HG03558 (cell line): ENCODE results near the gene RACGAP1.

Experiments used
- ATAC-seq: cut with Tn5 transposase; IDR thresholded peaks from one replicate; pipeline ENCODE4 v1.9.1; 2021; ENCODE audit warnings: moderate number of reproducible peaks; ENCODE audit not compliant: unreplicated experiment; ENCODE audit errors: extremely low read depth

Gene RACGAP1

DNA sequence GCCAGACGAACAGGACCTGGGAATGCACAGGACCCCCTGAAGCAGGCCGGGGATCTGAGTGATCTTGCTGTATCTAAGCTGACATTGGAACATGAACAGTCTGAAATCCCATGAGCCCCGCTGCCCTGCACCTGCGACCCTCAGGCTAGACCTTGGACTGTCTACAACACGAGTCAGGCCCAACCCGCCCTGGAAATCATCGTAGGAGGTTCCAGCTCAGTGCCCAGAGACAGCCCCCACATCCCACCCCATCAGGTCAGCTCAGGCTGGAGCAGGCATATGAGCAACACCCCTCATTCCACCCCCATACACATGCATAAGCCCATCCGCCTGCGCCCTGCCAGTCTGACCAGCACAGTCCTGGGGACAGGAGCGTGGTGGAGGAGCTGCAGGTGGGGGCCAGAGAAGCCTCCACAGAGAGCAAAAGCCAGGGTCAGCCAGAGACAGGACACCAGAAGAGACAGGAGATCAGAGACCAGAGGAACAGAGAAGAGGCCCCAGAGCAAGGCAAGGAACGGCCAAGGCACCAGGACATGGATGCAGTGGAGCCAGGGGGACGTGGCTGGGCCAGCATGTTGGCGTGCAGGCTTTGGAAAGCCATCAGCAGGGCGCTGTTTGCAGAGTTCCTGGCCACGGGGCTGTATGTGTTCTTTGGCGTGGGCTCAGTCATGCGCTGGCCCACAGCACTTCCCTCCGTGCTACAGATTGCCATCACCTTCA, 52.5 kb downstream of the RACGAP1 start, which contains the start of gene AQP6:
TSS of gene AQP6 (plus strand) at position 307 of the 720 bp plus-strand sequence. CDS start at position 534, 227 bp downstream.
- no peak for ATAC-seq

DNA sequence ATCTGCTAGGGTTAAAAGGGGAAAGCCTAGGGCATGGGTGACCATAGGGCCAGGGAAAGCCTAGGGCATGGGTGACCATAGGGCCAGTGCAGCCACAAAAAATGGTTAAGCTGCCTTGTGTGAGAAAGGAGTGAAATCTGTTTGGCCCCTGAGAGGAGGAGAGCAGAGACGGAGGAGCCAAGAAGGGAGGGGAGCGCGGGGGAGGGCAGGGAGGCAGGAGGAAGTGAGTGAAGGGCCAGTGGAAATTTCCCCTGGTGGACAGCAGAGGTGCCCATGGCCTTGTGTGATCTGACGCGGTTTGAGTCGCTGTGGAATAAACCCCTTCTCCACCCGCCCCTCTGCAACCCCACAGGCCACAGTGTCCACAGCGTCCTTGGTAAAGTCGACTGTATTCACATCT, 53.2 kb downstream of the RACGAP1 start:
- ATAC-seq = no peak

DNA sequence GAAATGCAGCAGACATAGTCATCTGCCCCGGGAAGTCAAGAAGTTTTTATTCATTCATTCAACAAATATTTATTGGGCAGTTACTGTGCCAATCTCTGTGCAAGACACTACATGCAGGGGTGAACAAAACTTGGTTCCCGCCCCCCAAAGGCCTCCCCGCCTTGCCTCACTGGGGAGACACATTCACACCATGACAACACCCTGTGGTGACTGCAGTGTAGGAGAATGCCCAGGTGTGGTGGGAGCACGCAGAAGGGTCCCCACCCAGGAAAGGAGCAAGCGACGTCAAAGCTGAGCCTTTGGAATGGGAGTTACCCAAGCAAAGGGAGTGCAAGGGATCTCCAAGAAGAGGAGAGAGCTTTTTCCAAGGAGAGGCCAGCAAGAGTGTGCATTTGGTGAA, 54.2 kb downstream of the RACGAP1 start:
- no peak for ATAC-seq

DNA sequence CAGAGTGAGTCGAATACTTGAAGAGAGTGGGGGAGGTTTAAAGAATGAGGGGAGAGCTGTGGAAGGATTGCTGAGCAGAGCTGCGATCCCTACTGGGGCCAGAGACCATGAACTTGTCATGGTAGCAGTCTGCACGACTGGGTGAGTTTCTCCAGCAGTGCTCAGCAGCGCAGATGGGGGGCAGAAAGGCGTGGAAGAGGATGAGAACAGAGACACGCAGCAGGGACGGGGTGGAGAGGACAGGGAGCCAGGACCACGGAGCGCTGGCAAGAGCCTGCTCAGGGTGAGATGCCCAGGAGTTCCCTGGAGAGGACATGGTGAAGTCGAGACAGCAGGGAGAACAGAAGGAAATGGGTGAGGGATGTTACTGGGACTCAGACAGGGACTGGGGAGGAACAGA, 54.6 kb downstream of the RACGAP1 start:
- no peak for ATAC-seq

DNA sequence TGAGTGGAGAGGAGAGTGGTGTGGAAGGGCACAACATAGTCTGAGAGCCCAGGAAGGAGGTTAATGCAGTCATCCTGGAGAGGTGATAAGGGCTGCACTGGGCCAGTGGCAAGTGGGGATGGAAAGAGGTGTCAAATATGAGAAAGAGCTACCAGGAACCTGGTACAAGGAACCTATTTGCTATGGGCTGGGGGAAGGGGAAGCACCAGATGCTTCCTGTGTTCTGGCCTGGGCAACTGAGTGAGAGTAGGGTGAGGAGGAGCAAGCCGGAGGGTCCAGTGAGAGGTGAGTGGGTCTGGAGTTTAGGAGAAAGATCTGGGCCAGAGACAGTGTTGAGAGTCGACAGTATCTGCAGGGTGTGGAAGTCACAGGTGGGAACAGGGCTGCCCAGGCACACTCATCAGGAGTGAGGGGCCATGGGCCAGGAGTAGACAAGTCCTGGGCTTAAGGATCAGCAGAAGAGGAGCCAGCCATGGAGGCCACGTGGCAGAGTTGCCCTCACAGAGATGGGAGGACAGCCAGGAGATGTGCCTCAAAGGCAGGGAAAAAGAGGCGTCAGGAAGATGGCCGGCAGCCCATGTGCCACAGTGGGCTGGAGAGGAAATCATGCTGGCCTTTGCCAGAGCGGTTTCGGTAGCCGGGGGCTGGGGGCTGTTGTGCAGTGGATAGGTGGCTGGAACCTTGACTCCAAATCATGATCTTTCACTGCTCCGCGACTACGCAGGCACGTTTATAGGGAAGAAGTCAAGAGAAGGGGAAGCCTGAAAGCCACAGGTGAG, 55.5 kb downstream of the RACGAP1 start:
- ATAC-seq = no peak

DNA sequence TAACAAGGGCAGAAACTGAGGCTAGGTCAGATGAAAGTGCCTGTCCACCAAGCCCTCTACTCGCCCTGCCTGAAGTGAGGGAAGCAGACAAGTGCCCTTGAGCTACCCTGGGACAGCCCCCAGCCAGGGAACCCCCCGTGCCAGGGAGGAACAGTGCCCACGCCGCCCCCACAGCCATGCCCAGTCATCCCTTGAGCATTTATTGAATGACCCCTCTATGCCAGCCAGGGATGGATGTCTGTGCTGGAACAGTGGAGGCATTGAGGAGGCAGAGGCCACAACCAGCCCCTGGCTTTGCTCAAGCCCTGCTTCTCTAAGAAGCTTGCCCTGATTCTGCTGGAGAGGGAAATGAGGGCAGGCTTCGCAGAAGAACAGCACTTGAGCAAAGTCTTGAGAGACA, 56.3 kb downstream of the RACGAP1 start:
- ATAC-seq = no peak

DNA sequence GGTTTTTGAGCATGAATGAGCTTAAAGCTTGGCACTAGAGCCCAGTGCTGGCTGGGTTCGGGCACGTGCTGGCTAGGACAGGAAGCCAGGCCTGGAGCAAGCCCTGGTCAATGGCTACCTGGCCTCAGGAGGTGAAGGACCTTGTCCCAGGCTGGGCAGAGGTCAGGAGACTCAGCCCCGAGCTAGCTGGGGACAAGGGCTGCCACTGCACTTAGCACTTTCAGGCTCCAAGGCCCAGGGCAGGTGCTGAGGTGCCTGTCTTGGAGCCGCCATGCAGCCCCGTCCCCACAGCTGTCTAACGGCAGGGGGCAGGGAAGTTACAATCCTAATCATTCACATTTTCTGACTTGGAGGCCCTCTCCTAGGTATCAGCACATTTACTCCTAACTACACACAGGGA, 56.8 kb downstream of the RACGAP1 start:
- ATAC-seq = no peak

DNA sequence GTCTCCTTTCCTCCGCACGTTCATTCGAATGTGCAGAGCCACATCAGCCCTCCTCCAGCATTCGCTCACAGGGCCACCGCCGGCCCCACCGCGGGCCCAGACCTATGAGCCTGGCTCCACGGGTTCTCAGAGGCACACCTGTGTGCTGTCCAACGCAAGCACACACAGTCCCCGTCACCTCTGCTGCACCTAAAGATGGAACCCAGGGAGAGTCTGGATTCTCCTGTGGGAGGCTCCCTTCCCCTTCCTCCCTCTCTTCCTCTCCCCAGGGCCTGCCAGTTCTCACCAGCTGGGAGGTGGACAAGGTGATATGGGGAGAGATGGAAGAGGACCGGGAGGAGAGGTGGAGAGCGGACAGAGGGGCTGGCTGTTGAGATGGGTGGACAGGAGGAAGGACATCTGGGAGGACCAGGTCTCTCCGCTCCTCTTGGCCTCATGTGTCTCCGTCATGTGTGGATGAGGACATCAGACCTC, 57.5 kb downstream of the RACGAP1 start:
- ATAC-seq = no peak

DNA sequence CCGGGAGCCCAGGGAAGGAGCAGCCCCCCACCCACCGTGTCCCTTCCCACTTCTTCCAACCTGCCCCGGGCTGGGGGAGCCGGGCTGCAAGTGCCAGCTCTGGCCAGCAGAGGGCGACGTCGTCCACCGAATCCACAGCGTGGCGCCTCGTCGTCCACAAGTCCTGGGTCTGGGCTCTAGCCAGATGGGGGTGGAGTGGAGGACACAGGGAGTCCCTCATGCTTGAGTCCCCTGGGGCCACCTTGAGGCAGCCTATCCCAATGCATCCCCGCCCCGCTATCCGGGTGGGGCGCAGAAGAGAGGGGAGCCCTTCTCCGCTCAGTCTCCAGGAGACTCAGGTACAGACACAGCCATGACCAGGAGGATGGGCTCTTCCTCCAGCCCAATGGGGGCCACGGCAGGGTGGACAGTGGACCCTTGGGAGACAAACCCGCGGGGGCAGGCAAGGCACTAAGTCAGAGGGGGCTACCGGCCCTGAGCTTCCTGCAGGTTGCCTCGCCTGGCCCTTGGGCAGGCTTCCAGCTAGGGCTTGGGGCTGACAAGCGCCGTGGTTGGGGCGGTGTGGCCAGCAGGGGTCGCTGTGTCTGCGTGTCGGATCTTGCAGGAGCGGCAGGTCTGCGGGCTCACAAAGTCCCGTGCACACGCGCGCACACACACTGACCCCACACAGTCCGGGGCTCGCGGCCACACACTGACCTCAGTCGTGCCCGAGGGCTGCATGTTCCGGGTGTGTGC, 58.1 kb downstream of the RACGAP1 start:
- ATAC-seq = peak; percentile 49

DNA sequence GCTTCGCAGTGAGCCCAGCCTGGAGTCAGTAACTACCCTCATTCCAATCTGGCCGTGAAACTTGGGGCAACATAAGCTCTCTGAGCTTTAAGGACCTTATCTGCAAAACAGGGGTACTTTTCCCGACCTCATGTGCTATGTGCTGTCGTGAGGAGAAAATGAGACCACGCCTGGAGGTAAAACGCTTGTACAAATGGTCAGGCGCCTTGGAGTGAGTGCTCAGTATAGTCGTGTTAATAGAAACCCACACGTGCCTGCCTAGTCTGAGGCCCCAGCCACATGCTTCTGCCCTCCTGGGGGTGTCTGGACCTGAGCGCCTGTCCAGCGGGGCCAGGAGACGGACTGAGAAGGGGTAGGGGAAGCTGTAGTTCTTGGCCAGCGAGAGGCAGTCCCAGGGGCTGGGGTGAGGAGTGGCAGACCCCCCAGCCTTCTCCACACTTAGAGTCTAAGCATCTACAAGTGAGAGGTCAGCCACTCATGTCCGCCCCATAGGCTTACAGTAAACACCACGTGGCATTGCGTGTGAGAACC, 58.7 kb downstream of the RACGAP1 start:
- no peak for ATAC-seq

DNA sequence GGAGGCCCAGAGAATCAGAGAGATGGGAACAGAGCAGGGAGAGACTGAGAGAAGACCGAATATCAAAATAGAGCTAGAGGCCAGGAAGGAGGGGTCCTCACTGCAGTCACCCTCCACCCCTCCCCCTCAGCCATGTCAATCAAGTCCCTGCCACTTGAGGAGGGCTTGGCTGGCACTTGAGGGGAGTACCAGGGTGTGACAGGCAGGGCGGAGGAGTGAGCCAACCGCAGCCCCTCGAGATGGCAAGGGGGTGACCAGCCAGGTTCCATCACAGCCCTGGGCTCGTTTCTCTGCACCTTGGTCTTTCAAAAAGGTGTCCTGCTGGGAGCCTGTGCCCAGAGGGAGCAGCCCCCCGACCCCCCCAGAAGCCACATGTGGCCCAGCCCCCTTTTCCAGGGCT, 59.5 kb downstream of the RACGAP1 start:
- no peak for ATAC-seq

DNA sequence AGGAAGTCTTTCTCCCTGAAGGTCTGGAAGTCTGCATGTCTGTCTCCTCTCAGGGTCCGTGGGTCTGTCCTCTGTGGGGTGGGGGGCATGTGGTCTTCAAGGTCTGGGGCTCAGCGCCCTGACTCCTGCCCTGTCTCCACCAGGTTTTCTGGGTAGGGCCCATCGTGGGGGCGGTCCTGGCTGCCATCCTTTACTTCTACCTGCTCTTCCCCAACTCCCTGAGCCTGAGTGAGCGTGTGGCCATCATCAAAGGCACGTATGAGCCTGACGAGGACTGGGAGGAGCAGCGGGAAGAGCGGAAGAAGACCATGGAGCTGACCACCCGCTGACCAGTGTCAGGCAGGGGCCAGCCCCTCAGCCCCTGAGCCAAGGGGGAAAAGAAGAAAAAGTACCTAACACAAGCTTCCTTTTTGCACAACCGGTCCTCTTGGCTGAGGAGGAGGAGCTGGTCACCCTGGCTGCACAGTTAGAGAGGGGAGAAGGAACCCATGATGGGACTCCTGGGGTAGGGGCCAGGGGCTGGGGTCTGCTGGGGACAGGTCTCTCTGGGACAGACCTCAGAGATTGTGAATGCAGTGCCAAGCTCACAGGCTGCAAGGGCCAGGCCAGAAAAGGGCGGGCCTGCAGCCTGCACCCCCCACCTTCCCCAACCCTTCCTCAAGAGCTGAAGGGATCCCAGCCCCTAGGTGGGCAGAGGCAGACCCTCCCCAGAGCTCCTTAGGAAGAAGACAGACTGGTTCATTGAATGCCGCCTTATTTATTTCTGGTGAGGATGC, 60.3 kb downstream of the RACGAP1 start:
- ATAC-seq = no peak

DNA sequence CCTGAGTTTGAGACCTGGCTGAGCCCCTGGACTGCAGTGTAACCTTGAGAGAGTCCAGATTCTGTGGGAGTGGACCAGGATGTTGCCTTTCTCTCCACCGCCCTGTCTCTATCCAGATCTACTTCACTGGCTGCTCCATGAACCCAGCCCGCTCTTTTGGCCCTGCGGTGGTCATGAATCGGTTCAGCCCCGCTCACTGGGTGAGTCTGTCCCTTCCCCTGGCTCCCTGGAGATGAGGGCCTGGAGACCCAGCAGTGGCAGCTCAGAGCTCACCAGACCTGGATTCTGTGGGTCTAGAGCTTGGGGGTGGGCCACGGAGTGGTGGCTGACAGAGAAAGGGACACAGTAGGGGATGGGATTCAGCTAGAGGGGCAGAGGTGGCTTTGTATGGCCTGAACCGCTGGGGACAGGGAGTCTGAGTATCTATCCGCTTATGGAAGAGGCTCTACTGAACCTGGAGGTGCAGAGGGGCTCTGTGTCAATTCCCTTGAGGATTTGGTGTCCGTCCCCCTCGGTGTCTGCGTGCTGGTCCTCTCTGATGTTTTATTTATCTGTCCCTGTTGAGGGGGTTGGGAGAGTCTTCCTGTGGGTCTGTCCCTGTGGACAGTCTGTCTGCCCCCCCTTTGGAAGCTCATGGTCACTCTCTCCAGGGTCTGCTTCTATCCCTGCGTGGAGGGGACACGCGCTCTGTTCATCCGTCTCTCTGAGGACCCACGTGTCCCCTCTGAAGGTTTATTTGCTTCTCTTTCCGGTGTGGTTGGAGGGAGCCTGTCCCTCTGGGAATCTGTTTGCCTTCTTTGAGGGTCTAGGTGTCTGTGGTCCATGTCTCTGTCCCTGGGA, 61.1 kb downstream of the RACGAP1 start:
- ATAC-seq = no peak

DNA sequence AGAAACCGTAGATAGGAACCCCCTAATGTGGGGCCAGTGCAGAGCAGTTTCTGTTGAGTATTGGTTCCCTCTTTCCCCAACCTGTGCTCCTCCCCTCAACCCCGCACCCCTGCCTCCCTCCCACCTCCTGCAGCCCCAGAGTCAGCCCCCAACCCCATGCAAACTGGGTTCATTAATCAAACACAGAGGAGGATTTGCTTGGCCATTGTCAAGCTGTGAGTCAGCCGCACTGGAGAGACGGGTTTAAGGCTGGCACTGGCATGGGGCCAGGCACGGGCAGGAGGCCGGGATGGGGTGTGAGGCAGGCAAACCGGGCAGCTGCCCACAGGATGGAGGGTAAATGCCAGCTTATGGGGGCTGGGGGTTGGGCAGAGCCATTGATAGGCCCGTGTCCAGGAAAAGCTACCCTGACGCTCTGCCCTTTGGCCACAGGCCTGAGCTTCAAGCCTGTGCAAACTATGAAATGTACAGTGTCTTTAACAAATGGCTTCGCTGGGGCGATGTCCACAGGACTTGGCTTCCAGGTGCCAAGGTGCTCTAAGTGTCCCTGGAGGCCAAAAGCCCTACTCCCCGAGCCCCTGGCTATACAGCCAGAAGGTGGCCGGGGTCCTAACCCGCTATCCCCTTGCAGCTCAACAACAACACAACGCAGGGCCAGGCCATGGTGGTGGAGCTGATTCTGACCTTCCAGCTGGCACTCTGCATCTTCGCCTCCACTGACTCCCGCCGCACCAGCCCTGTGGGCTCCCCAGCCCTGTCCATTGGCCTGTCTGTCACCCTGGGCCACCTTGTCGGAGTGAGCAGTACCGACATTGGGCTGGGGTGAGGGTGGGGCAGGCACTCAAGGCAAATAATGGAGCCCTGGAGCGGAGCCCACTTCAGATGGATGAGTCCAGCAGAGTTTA, 62.2 kb downstream of the RACGAP1 start:
- ATAC-seq = no peak

DNA sequence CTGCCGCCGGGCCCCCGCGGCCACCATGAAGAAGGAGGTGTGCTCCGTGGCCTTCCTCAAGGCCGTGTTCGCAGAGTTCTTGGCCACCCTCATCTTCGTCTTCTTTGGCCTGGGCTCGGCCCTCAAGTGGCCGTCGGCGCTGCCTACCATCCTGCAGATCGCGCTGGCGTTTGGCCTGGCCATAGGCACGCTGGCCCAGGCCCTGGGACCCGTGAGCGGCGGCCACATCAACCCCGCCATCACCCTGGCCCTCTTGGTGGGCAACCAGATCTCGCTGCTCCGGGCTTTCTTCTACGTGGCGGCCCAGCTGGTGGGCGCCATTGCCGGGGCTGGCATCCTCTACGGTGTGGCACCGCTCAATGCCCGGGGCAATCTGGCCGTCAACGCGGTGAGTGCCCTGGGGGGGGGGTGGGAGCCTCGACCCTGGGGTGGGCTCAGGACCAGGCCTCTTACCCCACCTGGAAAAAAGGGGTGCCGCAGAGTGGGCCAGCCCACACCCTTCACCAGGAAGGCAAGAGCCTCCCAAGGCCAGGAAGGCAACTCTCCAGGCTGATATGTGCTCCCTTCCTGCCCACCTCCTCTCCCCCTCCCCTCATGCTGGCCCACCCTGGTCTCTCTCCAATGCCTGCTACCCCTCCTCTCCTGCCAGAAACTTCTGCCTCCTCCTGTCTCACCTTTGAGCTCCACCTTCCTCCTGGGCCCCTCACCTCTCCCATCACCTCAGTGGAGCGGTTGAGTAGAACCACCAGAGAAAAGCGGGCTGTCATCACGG, 63.1 kb downstream of the RACGAP1 start:
- no peak for ATAC-seq

DNA sequence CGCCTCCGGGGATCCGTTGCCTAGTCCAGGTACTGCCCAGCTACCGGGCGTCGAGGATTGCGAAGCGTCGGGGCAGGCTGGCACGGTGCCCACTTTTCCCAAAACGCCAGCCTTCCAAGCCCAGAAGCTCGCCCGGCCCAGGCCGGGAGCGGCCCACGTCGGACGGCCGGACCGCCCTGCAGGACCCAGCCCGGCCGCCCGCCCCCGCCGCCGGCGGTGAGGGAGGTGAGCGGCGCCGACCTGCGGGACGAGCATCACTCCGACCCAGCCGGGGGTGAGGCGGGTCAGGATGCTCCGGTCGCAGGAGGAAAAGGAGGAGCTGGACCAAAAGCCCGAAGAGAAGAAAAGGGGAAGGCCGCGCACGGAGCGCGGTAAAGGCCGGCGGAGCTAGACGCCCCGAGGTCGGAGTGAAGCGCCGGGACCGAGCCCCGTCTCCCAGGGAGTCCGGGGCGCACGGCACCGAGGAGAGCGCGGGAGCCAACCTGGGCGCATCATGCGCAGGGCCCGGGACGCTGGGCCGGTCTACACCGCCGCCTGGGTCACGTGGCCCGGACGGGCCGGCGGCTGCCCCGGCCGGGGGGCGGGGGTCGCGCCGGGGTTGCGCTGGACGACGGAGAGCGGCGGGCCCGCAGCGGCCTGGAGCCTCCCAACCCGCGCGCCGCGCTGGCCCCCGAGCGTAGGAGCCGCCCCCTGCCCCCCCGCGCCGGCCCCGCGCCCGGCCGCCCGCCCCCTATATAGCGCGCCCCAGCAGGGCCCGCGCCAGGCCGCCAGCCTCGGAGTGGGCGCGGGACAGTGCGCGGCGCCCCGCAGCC, 64.0 kb downstream of the RACGAP1 start, which contains the start of gene AQP5:
TSS of gene AQP5 (plus strand) at position 762 of the 812 bp plus-strand sequence. CDS start 146 bp downstream, outside the sequence.
- no peak for ATAC-seq
